ENCODE results near the gene REG3A.

The REG3A gene

GRCh38 chr2:79159653-79160052 is at the start of gene REG3A:
Gene REG3A, minus strand, starts transcription at chr2:79159753. Its CDS starts 348 bp downstream, at chr2:79159405.
- no peak for DNase-seq (ENCODE audit: low spot score)

GRCh38 chr2:79200762-79201161 is 41.2 kb upstream of the REG3A start:
- no peak for DNase-seq (ENCODE audit: low spot score)

- DNase-seq (ENCODE audit: low spot score) = no peak
These were observed 32.3 kb upstream of the REG3A start for GRCh38 chr2:79191816-79192215.

GRCh38 chr2:79191081-79191480 is 31.5 kb upstream of the REG3A start:
- no peak for DNase-seq (ENCODE audit: low spot score)

- DNase-seq (ENCODE audit: low spot score) = no peak
These were observed 29.9 kb upstream of the REG3A start for GRCh38 chr2:79189465-79189864.

- no peak for DNase-seq (ENCODE audit: low spot score)
These were observed 22.1 kb upstream of the REG3A start for GRCh38 chr2:79181617-79182016.

GRCh38 chr2:79180092-79180491 is 20.5 kb upstream of the REG3A start:
- DNase-seq (ENCODE audit: low spot score) = no peak

- DNase-seq (ENCODE audit: low spot score) = no peak
These were observed 19.5 kb upstream of the REG3A start for GRCh38 chr2:79179036-79179435.

- DNase-seq (ENCODE audit: low spot score) = no peak
These were observed 18.6 kb upstream of the REG3A start for GRCh38 chr2:79178076-79178674.

GRCh38 chr2:79171348-79171958 is 11.9 kb upstream of the REG3A start:
- DNase-seq (ENCODE audit: low spot score) = no peak

GRCh38 chr2:79162801-79163200 is 3.2 kb upstream of the REG3A start:
- no peak for DNase-seq (ENCODE audit: low spot score)

- no peak for DNase-seq (ENCODE audit: low spot score)
These were observed 2.6 kb upstream of the REG3A start for GRCh38 chr2:79162132-79162531.

GRCh38 chr2:79159030-79159429 is 523 bp downstream of the REG3A start:
- DNase-seq (ENCODE audit: low spot score) = no peak

GRCh38 chr2:79155826-79156476 is 3.6 kb downstream of the REG3A start:
- DNase-seq (ENCODE audit: low spot score) = no peak

GRCh38 chr2:79139423-79139822 is 20.1 kb downstream of the REG3A start:
- DNase-seq (ENCODE audit: low spot score) = no peak

GRCh38 chr2:79138385-79138784 is 21.2 kb downstream of the REG3A start:
- no peak for DNase-seq (ENCODE audit: low spot score)

GRCh38 chr2:79131687-79132086 is 27.9 kb downstream of the REG3A start:
- no peak for DNase-seq (ENCODE audit: low spot score)

GRCh38 chr2:79129804-79130203 is 29.7 kb downstream of the REG3A start:
- DNase-seq (ENCODE audit: low spot score) = no peak

- DNase-seq (ENCODE audit: low spot score) = no peak
These were observed 30.3 kb downstream of the REG3A start for GRCh38 chr2:79129260-79129659.

- no peak for DNase-seq (ENCODE audit: low spot score)
These were observed 31.1 kb downstream of the REG3A start for GRCh38 chr2:79128406-79128805.

- no peak for DNase-seq (ENCODE audit: low spot score)
These were observed 33.9 kb downstream of the REG3A start for GRCh38 chr2:79125721-79125985.

GRCh38 chr2:79124907-79125720 is 34.4 kb downstream of the REG3A start:
- DNase-seq (ENCODE audit: low spot score) = no peak

- no peak for DNase-seq (ENCODE audit: low spot score)
These were observed 36.9 kb downstream of the REG3A start for GRCh38 chr2:79122676-79123075.

Measured in CD4-positive, alpha-beta T cell treated with Interleukin-2 at 100 ng/mL for 4 hours (primary cell).